ENCODE data around the gene ZNF664.

ZNF664 gene

GRCh38 chr12:124024263-124024678 lies 51.3 kb downstream of the ZNF664 start:
- H3K27me3 ChIP-seq (ENCODE audit: insufficient read depth, low read length), result no peaks in the 10 kb centered on the region
- H3K9me3 ChIP-seq (ENCODE audit: insufficient read depth, low read depth, low read length), result no peaks in the 10 kb centered on the region
- no peak overlapping the region for H3K27ac ChIP-seq (ENCODE audit: low read length)
- H3K9ac ChIP-seq (ENCODE audit: low read depth, low read length), result no peak overlapping the region
- no peaks in the 10 kb centered on the region for H3K4me1 ChIP-seq (ENCODE audit: insufficient read depth, low read length)
- H3K36me3 ChIP-seq (ENCODE audit: insufficient read depth, low read depth, low read length), result no peaks in the 10 kb centered on the region
- H3K4me3 ChIP-seq (ENCODE audit: low read length), result no peak overlapping the region

DNA sequence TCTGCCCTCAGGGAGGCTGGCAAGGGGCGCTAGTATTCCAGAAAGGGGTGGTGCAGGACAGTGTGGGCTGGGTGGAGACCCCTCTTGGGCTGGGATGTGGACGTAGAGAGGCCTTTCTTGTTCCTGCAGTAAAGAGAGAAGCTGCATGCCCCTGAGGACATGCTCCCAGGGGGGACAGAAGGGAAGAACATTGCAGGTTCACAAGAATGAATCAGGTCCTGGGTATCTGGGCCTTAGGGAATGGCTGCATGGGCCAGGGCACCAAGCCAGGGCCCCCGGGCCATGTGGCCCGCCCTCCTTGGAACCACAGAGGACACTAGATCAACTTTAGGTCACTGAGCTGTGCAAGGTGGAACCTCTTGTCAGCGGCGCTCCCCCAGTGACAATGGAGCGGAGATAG lies 51.8 kb downstream of the ZNF664 start:
- Histone ChIP-seq H3K4me3 (ENCODE audit: low read length) (no peak overlapping the region), H3K4me1 (ENCODE audit: insufficient read depth, low read length) (no peaks in the 10 kb centered on the region), H3K9me3 (ENCODE audit: insufficient read depth, low read depth, low read length) (no peaks in the 10 kb centered on the region), H3K27ac (ENCODE audit: low read length) (no peak overlapping the region), H3K27me3 (ENCODE audit: insufficient read depth, low read length) (no peaks in the 10 kb centered on the region), H3K36me3 (ENCODE audit: insufficient read depth, low read depth, low read length) (no peaks in the 10 kb centered on the region), H3K9ac (ENCODE audit: low read depth, low read length) (no peak overlapping the region)

DNA sequence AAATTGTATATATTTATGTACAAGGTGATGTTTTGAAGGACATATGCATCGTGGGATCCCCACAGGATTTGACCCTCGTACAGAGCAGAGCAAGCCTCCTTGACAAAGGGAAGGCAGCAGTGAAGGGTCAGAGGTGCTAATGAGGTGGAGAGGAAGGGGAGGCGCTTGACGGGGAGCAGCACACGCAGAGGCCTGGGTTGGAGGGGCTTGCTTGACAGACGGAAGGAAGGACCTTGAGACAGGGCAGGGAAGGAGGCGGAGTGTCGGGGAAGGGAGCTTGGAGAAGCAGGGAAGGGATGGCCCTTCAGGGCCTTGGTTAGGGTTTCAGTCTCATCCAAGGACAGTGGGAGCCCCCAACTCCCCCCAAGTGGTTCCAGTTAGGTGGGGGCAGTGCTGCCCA lies 52.6 kb downstream of the ZNF664 start:
- H3K4me1 ChIP-seq (ENCODE audit: insufficient read depth, low read length), result no peaks in the 10 kb centered on the region

GRCh38 chr12:124026755-124027745 lies 54.0 kb downstream of the ZNF664 start:
- H3K4me1 ChIP-seq (ENCODE audit: insufficient read depth, low read length), result no peaks in the 10 kb centered on the region
- no peak overlapping the region for H3K4me3 ChIP-seq (ENCODE audit: low read length)
- H3K27me3 ChIP-seq (ENCODE audit: insufficient read depth, low read length), result no peaks in the 10 kb centered on the region
- H3K27ac ChIP-seq (ENCODE audit: low read length), result no peak overlapping the region
- no peak overlapping the region for H3K9ac ChIP-seq (ENCODE audit: low read depth, low read length)
- H3K36me3 ChIP-seq (ENCODE audit: insufficient read depth, low read depth, low read length), result no peaks in the 10 kb centered on the region
- no peaks in the 10 kb centered on the region for H3K9me3 ChIP-seq (ENCODE audit: insufficient read depth, low read depth, low read length)

More for the DNA sequence above, 52.6 kb downstream of the ZNF664 start:
- no peaks in the 10 kb centered on the region for H3K9me3 ChIP-seq (ENCODE audit: insufficient read depth, low read depth, low read length)
- H3K27me3 ChIP-seq (ENCODE audit: insufficient read depth, low read length), result no peaks in the 10 kb centered on the region
- H3K4me3 ChIP-seq (ENCODE audit: low read length), result no peak overlapping the region
- H3K36me3 ChIP-seq (ENCODE audit: insufficient read depth, low read depth, low read length), result no peaks in the 10 kb centered on the region
- H3K27ac ChIP-seq (ENCODE audit: low read length), result no peak overlapping the region
- no peak overlapping the region for H3K9ac ChIP-seq (ENCODE audit: low read depth, low read length)

DNA sequence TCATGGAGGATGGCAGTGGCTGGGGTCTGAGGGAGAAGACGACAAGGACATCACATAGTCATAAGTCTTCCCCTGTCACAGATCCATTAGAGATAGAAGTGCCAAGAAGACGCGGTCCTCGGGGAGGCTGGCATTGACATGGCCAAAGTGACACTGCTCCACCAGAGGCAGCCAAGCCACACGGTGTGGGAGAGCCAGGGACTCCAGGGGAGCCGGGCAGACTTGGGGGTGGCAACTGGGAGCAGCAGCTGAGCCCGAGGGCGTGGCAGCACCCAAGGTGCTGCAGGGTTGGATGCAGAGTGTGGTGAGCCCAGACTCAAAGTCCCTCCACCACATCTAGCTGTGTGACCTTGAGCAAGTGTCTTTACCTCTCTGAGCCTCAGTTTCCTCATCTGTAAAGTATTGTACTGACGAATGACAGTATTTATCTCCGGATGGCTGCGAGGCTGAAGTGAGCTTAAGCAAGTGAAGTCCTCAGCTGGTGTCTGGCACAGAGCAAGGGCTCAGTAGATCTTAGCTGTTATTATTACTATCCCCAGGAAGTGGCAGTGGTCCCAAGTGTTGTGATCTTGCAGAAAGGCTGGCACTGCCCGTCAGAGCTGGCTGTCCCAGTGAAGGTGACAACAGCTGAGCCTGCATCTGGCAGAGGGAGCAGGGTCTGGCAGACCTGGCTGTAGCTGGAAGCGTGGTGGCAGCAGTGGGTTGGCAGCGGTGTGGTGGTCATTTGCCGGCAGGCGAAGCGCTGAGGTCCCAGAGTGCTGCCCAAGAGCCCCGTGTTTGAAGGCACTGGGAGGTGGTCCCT lies 54.9 kb downstream of the ZNF664 start:
- Histone ChIP-seq H3K27ac (ENCODE audit: low read length) (no peak overlapping the region), H3K9ac (ENCODE audit: low read depth, low read length) (no peak overlapping the region), H3K4me1 (ENCODE audit: insufficient read depth, low read length) (no peaks in the 10 kb centered on the region), H3K36me3 (ENCODE audit: insufficient read depth, low read depth, low read length) (no peaks in the 10 kb centered on the region), H3K27me3 (ENCODE audit: insufficient read depth, low read length) (no peaks in the 10 kb centered on the region), H3K4me3 (ENCODE audit: low read length) (no peak overlapping the region), H3K9me3 (ENCODE audit: insufficient read depth, low read depth, low read length) (no peaks in the 10 kb centered on the region)

- H3K9ac ChIP-seq (ENCODE audit: low read depth, low read length), result no peak overlapping the region
- no peak overlapping the region for H3K4me3 ChIP-seq (ENCODE audit: low read length)
- no peaks in the 10 kb centered on the region for H3K9me3 ChIP-seq (ENCODE audit: insufficient read depth, low read depth, low read length)
- no peaks in the 10 kb centered on the region for H3K36me3 ChIP-seq (ENCODE audit: insufficient read depth, low read depth, low read length)
- no peak overlapping the region for H3K27ac ChIP-seq (ENCODE audit: low read length)
- no peaks in the 10 kb centered on the region for H3K4me1 ChIP-seq (ENCODE audit: insufficient read depth, low read length)
- no peaks in the 10 kb centered on the region for H3K27me3 ChIP-seq (ENCODE audit: insufficient read depth, low read length)
These were observed 55.5 kb downstream of the ZNF664 start for GRCh38 chr12:124028555-124028925.

GRCh38 chr12:124030008-124030407 lies 57.0 kb downstream of the ZNF664 start:
- no peaks in the 10 kb centered on the region for H3K27me3 ChIP-seq (ENCODE audit: insufficient read depth, low read length)
- no peaks in the 10 kb centered on the region for H3K36me3 ChIP-seq (ENCODE audit: insufficient read depth, low read depth, low read length)
- no peak overlapping the region for H3K4me3 ChIP-seq (ENCODE audit: low read length)
- H3K4me1 ChIP-seq (ENCODE audit: insufficient read depth, low read length), result no peaks in the 10 kb centered on the region
- no peak overlapping the region for H3K27ac ChIP-seq (ENCODE audit: low read length)
- H3K9ac ChIP-seq (ENCODE audit: low read depth, low read length), result no peak overlapping the region
- no peaks in the 10 kb centered on the region for H3K9me3 ChIP-seq (ENCODE audit: insufficient read depth, low read depth, low read length)

DNA sequence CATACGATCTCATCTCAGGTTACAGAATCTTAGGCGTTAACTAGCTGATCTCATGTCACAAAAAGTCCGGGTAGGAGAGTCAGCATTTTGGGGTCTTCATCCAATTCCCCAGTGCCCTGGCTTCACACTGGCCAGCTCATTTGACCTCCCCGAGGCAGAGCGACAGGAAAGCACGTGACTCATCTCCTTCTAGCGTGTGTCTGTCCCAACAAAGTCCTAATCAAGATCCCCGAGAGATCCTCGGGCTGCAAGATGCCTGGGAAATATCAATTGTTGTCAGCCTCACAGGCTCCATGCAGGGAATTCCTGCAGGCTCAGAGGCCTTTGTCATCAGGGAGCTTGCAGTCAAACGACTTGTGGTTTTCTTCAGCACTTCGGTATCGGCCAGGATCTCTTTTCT lies 57.5 kb downstream of the ZNF664 start:
- Histone ChIP-seq H3K9me3 (ENCODE audit: insufficient read depth, low read depth, low read length) (no peaks in the 10 kb centered on the region), H3K9ac (ENCODE audit: low read depth, low read length) (no peak overlapping the region), H3K27me3 (ENCODE audit: insufficient read depth, low read length) (no peaks in the 10 kb centered on the region), H3K27ac (ENCODE audit: low read length) (no peak overlapping the region), H3K4me1 (ENCODE audit: insufficient read depth, low read length) (no peaks in the 10 kb centered on the region), H3K4me3 (ENCODE audit: low read length) (no peak overlapping the region), H3K36me3 (ENCODE audit: insufficient read depth, low read depth, low read length) (no peaks in the 10 kb centered on the region)

- H3K4me3 ChIP-seq (ENCODE audit: low read length), result no peak overlapping the region
- no peak overlapping the region for H3K27ac ChIP-seq (ENCODE audit: low read length)
- no peaks in the 10 kb centered on the region for H3K27me3 ChIP-seq (ENCODE audit: insufficient read depth, low read length)
- no peaks in the 10 kb centered on the region for H3K9me3 ChIP-seq (ENCODE audit: insufficient read depth, low read depth, low read length)
- H3K36me3 ChIP-seq (ENCODE audit: insufficient read depth, low read depth, low read length), result no peaks in the 10 kb centered on the region
- H3K9ac ChIP-seq (ENCODE audit: low read depth, low read length), result no peak overlapping the region
- H3K4me1 ChIP-seq (ENCODE audit: insufficient read depth, low read length), result peaks cover 2% of the 10 kb centered on the region; the same call in 1 of the 2 replicates
These were observed 58.0 kb downstream of the ZNF664 start for GRCh38 chr12:124031058-124031457.

GRCh38 chr12:124032265-124032886 lies 59.4 kb downstream of the ZNF664 start:
- no peak overlapping the region for H3K27ac ChIP-seq (ENCODE audit: low read length)
- no peak overlapping the region for H3K4me3 ChIP-seq (ENCODE audit: low read length)
- H3K36me3 ChIP-seq (ENCODE audit: insufficient read depth, low read depth, low read length), result no peaks in the 10 kb centered on the region
- peaks cover 2% of the 10 kb centered on the region; the same call in 1 of the 2 replicates for H3K4me1 ChIP-seq (ENCODE audit: insufficient read depth, low read length)
- no peak overlapping the region for H3K9ac ChIP-seq (ENCODE audit: low read depth, low read length)
- H3K9me3 ChIP-seq (ENCODE audit: insufficient read depth, low read depth, low read length), result no peaks in the 10 kb centered on the region
- H3K27me3 ChIP-seq (ENCODE audit: insufficient read depth, low read length), result no peaks in the 10 kb centered on the region

DNA sequence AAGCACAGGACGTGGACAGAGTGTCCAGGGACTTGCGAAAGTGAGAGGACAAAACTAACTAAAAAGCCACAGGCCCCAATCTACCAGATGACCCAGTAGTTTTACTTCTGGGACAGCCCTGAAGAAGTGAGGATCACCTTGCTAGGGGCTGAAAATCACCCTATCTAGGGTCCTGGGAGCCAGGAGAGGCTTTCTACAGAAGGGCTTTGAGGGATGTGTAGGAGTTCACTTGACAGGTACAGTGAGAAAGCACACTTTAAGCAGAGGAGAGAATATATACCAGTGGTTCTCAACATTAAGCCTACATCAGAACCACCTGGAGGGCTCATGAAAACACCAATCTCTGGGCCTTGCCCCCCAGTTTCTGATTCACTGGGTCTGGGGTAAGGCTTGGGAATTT lies 60.8 kb downstream of the ZNF664 start:
- Histone ChIP-seq H3K27ac (ENCODE audit: low read length) (no peak overlapping the region), H3K4me3 (ENCODE audit: low read length) (no peak overlapping the region), H3K4me1 (ENCODE audit: insufficient read depth, low read length) (peaks cover 2% of the 10 kb centered on the region; the same call in 1 of the 2 replicates), H3K9ac (ENCODE audit: low read depth, low read length) (no peak overlapping the region), H3K27me3 (ENCODE audit: insufficient read depth, low read length) (no peaks in the 10 kb centered on the region), H3K9me3 (ENCODE audit: insufficient read depth, low read depth, low read length) (no peaks in the 10 kb centered on the region), H3K36me3 (ENCODE audit: insufficient read depth, low read depth, low read length) (no peaks in the 10 kb centered on the region)
